Osteocyte (in vitro differentiated cells): Measurements from ENCODE around the gene TIMM17B. TPM values are rescaled to one million over a fixed set of nuclear protein-coding genes. Genes with fewer than 3 reads are reported as not detected.

Experiments used
- DNase-seq: peaks from one replicate; pipeline ENCODE4 v3.0.0; 2021; ENCODE audit warnings: mixed read lengths; ENCODE audit not compliant: unreplicated experiment; ENCODE audit errors: extremely low spot score
- H3K27ac Mint-ChIP-seq: one replicate; pipeline ENCODE4 v1.8.0; 2021; ENCODE audit warnings: mild to moderate bottlenecking, mixed read lengths; ENCODE audit not compliant: unreplicated experiment
- H3K27me3 Mint-ChIP-seq: one replicate; pipeline ENCODE4 v1.8.0; 2021; ENCODE audit warnings: mixed read lengths; ENCODE audit not compliant: unreplicated experiment
- H3K36me3 Mint-ChIP-seq: one replicate; pipeline ENCODE4 v1.8.0; 2021; ENCODE audit warnings: mixed read lengths; ENCODE audit not compliant: unreplicated experiment
- H3K4me1 Mint-ChIP-seq: one replicate; pipeline ENCODE4 v1.8.0; 2021; ENCODE audit warnings: mixed read lengths; ENCODE audit not compliant: unreplicated experiment
- H3K4me3 Mint-ChIP-seq: one replicate; pipeline ENCODE4 v1.8.0; 2021; ENCODE audit warnings: mild to moderate bottlenecking, moderate library complexity, mixed read lengths; ENCODE audit not compliant: unreplicated experiment
- H3K9me3 Mint-ChIP-seq: one replicate; pipeline ENCODE4 v1.8.0; 2021; ENCODE audit warnings: mixed read lengths; ENCODE audit not compliant: unreplicated experiment
- CTCF ChIP-seq: fragments of 200-600 bp; sonication (generic); IDR thresholded peaks from 2 replicates; pipeline ENCODE4 v1.5.0; 2021; ENCODE audit warnings: antibody characterized with exemption, mild to moderate bottlenecking, moderate library complexity
- total RNA-seq: library from RNA; stranded (reverse); gene quantifications from 2 replicates; pipeline ENCODE4 v1.2.1, GENCODE V29; 2021

TIMM17B gene
- total RNA-seq, 1 donor from 2014 or later: 45.6 TPM

- H3K4me1 Mint-ChIP-seq: peaks cover 9% of the 10 kb centered on the region
- no peaks in the 10 kb centered on the region for H3K27me3 Mint-ChIP-seq
- H3K9me3 Mint-ChIP-seq: peaks cover 5% of the 10 kb centered on the region
- no peak overlapping the region for H3K27ac Mint-ChIP-seq
- no peak for TF ChIP-seq CTCF
- H3K4me3 Mint-ChIP-seq: no peak overlapping the region
- DNase-seq: no peak
- H3K36me3 Mint-ChIP-seq: peaks cover 5% of the 10 kb centered on the region
Measured at GRCh38 chrX:48939524-48940228, 42.1 kb upstream of the TIMM17B start.

- Mint-ChIP-seq H3K36me3 (peaks cover 8% of the 10 kb centered on the region), H3K27me3 (no peaks in the 10 kb centered on the region), H3K4me1 (peaks cover 9% of the 10 kb centered on the region), H3K9me3 (peaks cover 5% of the 10 kb centered on the region), H3K27ac (no peak overlapping the region), H3K4me3 (no peak overlapping the region)
- DNase-seq: no peak
- TF ChIP-seq CTCF: no peak
Measured at GRCh38 chrX:48938721-48939425, 41.3 kb upstream of the TIMM17B start.

GRCh38 chrX:48937054-48937907, 39.7 kb upstream of the TIMM17B start:
- H3K36me3 Mint-ChIP-seq: peaks cover 16% of the 10 kb centered on the region
- no peak for TF ChIP-seq CTCF
- no peak overlapping the region for H3K4me3 Mint-ChIP-seq
- peak overlapping the region; percentile 9 for H3K27ac Mint-ChIP-seq
- DNase-seq: no peak
- peaks cover 9% of the 10 kb centered on the region for H3K4me1 Mint-ChIP-seq
- H3K27me3 Mint-ChIP-seq: no peaks in the 10 kb centered on the region
- H3K9me3 Mint-ChIP-seq: peaks cover 8% of the 10 kb centered on the region

GRCh38 chrX:48936429-48937053, 39.0 kb upstream of the TIMM17B start:
- peaks cover 14% of the 10 kb centered on the region for H3K36me3 Mint-ChIP-seq
- H3K27me3 Mint-ChIP-seq: no peaks in the 10 kb centered on the region
- peaks cover 9% of the 10 kb centered on the region for H3K4me1 Mint-ChIP-seq
- no peak for DNase-seq
- peaks cover 4% of the 10 kb centered on the region for H3K9me3 Mint-ChIP-seq
- no peak overlapping the region for H3K4me3 Mint-ChIP-seq
- peak overlapping the region; percentile 57 for H3K27ac Mint-ChIP-seq
- TF ChIP-seq CTCF: no peak
